ENCODE data around the gene ZDBF2.

DNA sequence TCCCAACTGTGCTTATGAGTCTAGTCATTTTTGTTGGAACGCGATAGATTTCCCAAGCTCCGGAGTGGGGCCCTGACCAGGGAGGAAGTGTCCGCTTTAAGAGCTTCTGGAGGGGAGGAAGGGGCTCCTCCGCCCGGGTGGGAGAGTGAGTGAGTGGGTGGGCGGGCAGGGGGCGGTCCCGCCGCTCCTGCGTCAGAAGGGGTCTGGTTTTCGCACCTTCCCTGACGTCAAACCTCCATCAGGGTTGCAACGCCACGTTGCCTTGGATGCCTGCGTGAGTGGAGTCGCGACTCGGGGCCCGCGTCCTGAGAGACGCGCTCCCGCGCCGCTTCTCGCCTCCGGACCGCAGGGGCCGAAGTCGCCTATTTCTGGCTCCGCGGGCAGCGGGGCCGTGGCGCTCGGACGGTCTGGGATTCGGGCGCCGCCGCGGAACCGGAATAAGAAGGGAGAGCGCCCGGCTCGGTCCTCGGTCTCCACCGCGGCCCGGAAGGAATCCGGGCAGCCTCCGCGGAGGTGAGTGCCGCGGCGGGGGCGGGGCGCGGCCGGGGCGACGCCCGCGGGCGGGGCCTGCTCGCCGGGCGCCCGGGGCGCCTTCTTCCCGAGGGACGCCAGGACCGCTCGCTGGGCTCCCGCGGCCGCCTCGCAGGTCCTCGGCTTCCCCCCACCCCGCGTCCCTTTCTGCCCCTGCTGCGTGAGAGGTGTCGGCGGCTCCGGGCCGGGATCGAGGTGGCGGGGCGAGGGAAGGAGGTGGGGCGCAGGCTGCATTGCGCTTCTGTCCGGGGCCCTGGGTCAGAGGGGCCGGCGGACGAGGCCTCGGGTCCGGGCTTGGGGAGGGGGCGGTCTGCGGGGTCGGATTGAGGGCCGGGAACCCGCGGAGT, at the start of gene ZDBF2:
- no peak for TF ChIP-seq SP4 (IDR thresholded peaks at IDR 0.05; ENCODE audit: low read length)
- TF ChIP-seq POLR2AphosphoS5 (IDR thresholded peaks at IDR 0.05; ENCODE audit: low read depth, low read length): peak; percentile 30; the same call in 1 of the 2 replicates
- no peak for TF ChIP-seq GTF2F1 (IDR thresholded peaks at IDR 0.05; ENCODE audit: borderline replicate concordance, low read depth, low read length)
- no peak; the same call in 1 of the 2 replicates for TF ChIP-seq CHD1 (IDR thresholded peaks at IDR 0.05; ENCODE audit: low read depth, low read length)
- TF ChIP-seq BCL11A (IDR thresholded peaks at IDR 0.05; ENCODE audit: low read depth in 2 of 2, low read length in 2 of 2): no peak
- no peak for TF ChIP-seq RAD21 (IDR thresholded peaks at IDR 0.05 in 1 of 2, conservative IDR thresholded peaks at IDR 0.05 in 1 of 2; ENCODE audit: low read depth in 2 of 2, low read length in 2 of 2)

All from H1 (cell line).